Esophagus squamous epithelium (tissue), 4 donors: ENCODE measurements around the gene B4GALNT4.

Source experiments
- CTCF ChIP-seq, 6 experiments: fragments of 450-650 bp in 4 of 6; fragments of 200-600 bp in 2 of 6; sonication (generic) in 2 of 6; IDR thresholded peaks; one replicate each; pipeline ENCODE4 v1.5.1; 2016 to 2019; ENCODE audit warnings: antibody characterized with exemption in 6 of 6, mild to moderate bottlenecking in 4 of 6, moderate library complexity in 4 of 6
- POLR2A ChIP-seq, 4 donors: fragments of 450-650 bp; IDR thresholded peaks; one replicate each; pipeline ENCODE4 v1.6.1; 2017; ENCODE audit warnings: antibody characterized with exemption in 4 of 4, mild to moderate bottlenecking in 4 of 4, moderate library complexity in 3 of 4

GRCh38 chr11:335779-336658 lies 33.3 kb upstream of the B4GALNT4 start:
- TF ChIP-seq POLR2A (IDR thresholded peaks at IDR 0.05) (no peak), CTCF (IDR thresholded peaks at IDR 0.05) (no peak)
